OCI-LY1 (cell line): ENCODE measurements around the gene FBXL22.

Experiments
- H2AFZ ChIP-seq: fragments of 200-600 bp; sonication (generic), shearing (Covaris generic); 2 replicates; pipeline ENCODE4 v1.6.0; 2014; ENCODE audit warnings: antibody characterized with exemption, mild to moderate bottlenecking, low read length
- H3F3A ChIP-seq: fragments of 200-600 bp; sonication (generic), shearing (Covaris generic); 2 replicates; pipeline ENCODE4 v1.6.0; 2014; ENCODE audit warnings: mild to moderate bottlenecking, antibody characterized with exemption, low read length, moderate library complexity; ENCODE audit not compliant: insufficient read depth
- H3K27ac ChIP-seq: fragments of 200-600 bp; sonication (generic); 2 replicates; pipeline ENCODE4 v1.5.1; 2014; ENCODE audit warnings: low read length, mixed run types, mild to moderate bottlenecking, low read depth; ENCODE audit not compliant: poor library complexity, severe bottlenecking
- H3K27me3 ChIP-seq: fragments of 200-600 bp; sonication (generic); 2 replicates; pipeline ENCODE4 v1.6.0; 2014; ENCODE audit warnings: antibody characterized with exemption, mild to moderate bottlenecking, low read length, moderate library complexity; ENCODE audit not compliant: insufficient read depth
- H3K36me3 ChIP-seq: fragments of 200-600 bp; sonication (generic); 2 replicates; pipeline ENCODE4 v1.6.1; 2014; ENCODE audit warnings: mild to moderate bottlenecking, antibody characterized with exemption, low read length, moderate library complexity, mixed read lengths; ENCODE audit not compliant: insufficient read depth
- H3K4me1 ChIP-seq: fragments of 200-600 bp; sonication (generic); 2 replicates; pipeline ENCODE4 v1.5.1; 2014; ENCODE audit warnings: mild to moderate bottlenecking, low read length, moderate library complexity; ENCODE audit not compliant: insufficient read depth, severe bottlenecking
- H3K4me2 ChIP-seq: fragments of 200-600 bp; sonication (generic), shearing (Covaris generic); 2 replicates; pipeline ENCODE4 v1.6.1; 2014; ENCODE audit warnings: low read length
- H3K4me3 ChIP-seq: fragments of 200-600 bp; sonication (generic); 2 replicates; pipeline ENCODE4 v1.5.1; 2014; ENCODE audit warnings: low read length, low read depth, mild to moderate bottlenecking, mixed read lengths; ENCODE audit not compliant: poor library complexity, severe bottlenecking
- H3K79me2 ChIP-seq: fragments of 200-600 bp; shearing (Covaris generic); 2 replicates; pipeline ENCODE4 v1.6.1; 2016; ENCODE audit warnings: mixed run types, low read length, mixed read lengths; ENCODE audit not compliant: insufficient read depth
- H3K9ac ChIP-seq: fragments of 200-600 bp; sonication (generic), shearing (Covaris generic); 2 replicates; pipeline ENCODE4 v1.6.1; 2014; ENCODE audit warnings: mild to moderate bottlenecking, low read length, mixed read lengths
- H3K9me2 ChIP-seq: fragments of 200-600 bp; sonication (generic), shearing (Covaris generic); 2 replicates; pipeline ENCODE4 v1.6.1; 2014; ENCODE audit warnings: low read depth, mild to moderate bottlenecking, low read length, mixed read lengths
- H3K9me3 ChIP-seq: fragments of 200-600 bp; shearing (Covaris generic); 2 replicates; pipeline ENCODE4 v1.6.1; 2014; ENCODE audit warnings: low read length, mixed read lengths
- H4K20me1 ChIP-seq: fragments of 200-600 bp; sonication (generic), shearing (Covaris generic); 2 replicates; pipeline ENCODE4 v1.6.0; 2016; ENCODE audit warnings: mild to moderate bottlenecking, low read length; ENCODE audit not compliant: insufficient read depth
- CTCF ChIP-seq: fragments of 200-600 bp; sonication (generic), shearing (Covaris generic); IDR thresholded peaks from 2 replicates; pipeline ENCODE4 v1.5.1; 2017; ENCODE audit warnings: mild to moderate bottlenecking, antibody characterized with exemption, low read length, moderate library complexity, mixed read lengths
- EZH2 ChIP-seq: fragments of 200-600 bp; sonication (generic), shearing (Covaris generic); IDR thresholded peaks from 2 replicates; pipeline ENCODE4 v1.8.0; 2017; ENCODE audit warnings: borderline replicate concordance, mixed run types, mild to moderate bottlenecking, antibody characterized with exemption, low read length, moderate library complexity, mixed read lengths

FBXL22 gene

GRCh38 chr15:63630036-63630751 lies 33.0 kb downstream of the FBXL22 start:
- Histone ChIP-seq H3F3A (no peaks in the 10 kb centered on the region), H3K4me2 (no peak overlapping the region)
- TF ChIP-seq CTCF = no peak
- TF ChIP-seq EZH2 = no peak

GRCh38 chr15:63633312-63633711 lies 36.1 kb downstream of the FBXL22 start:
- Histone ChIP-seq H3K27me3 (no peaks in the 10 kb centered on the region), H3K4me3 (no peak overlapping the region), H3K36me3 (peaks cover 86% of the 10 kb centered on the region), H4K20me1 (no peaks in the 10 kb centered on the region), H3K4me2 (no peak overlapping the region), H3K9ac (no peak overlapping the region), H3K27ac (no peak overlapping the region), H3F3A (no peaks in the 10 kb centered on the region), H2AFZ (no peak overlapping the region), H3K79me2 (no peaks in the 10 kb centered on the region), H3K9me2 (no peaks in the 10 kb centered on the region), H3K9me3 (no peaks in the 10 kb centered on the region), H3K4me1 (no peaks in the 10 kb centered on the region)
- TF ChIP-seq EZH2 = no peak
- TF ChIP-seq CTCF = no peak

More at GRCh38 chr15:63630036-63630751, 33.0 kb downstream of the FBXL22 start:
- Histone ChIP-seq H3K27me3 (no peaks in the 10 kb centered on the region), H3K79me2 (no peaks in the 10 kb centered on the region), H4K20me1 (no peaks in the 10 kb centered on the region), H3K9ac (no peak overlapping the region), H3K9me2 (no peaks in the 10 kb centered on the region), H3K4me1 (no peaks in the 10 kb centered on the region), H3K9me3 (no peaks in the 10 kb centered on the region), H3K27ac (no peak overlapping the region), H3K36me3 (peaks cover 86% of the 10 kb centered on the region), H2AFZ (no peak overlapping the region), H3K4me3 (no peak overlapping the region)

GRCh38 chr15:63634154-63634553 lies 37.0 kb downstream of the FBXL22 start:
- Histone ChIP-seq H3F3A (no peaks in the 10 kb centered on the region), H3K4me1 (no peaks in the 10 kb centered on the region), H3K36me3 (peaks cover 82% of the 10 kb centered on the region; the same call in 1 of the 2 replicates), H3K9ac (no peak overlapping the region), H3K9me3 (no peaks in the 10 kb centered on the region), H3K4me2 (no peak overlapping the region), H3K27ac (no peak overlapping the region), H4K20me1 (no peaks in the 10 kb centered on the region), H3K4me3 (no peak overlapping the region), H3K9me2 (no peaks in the 10 kb centered on the region), H2AFZ (no peak overlapping the region), H3K27me3 (no peaks in the 10 kb centered on the region), H3K79me2 (no peaks in the 10 kb centered on the region)
- TF ChIP-seq CTCF (no peak), EZH2 (no peak)
